GM19452 (cell line): ENCODE measurements around the gene HDDC3.

Experiments
- ATAC-seq: cut with Tn5 transposase; IDR thresholded peaks from one replicate; pipeline ENCODE4 v1.9.1; 2021; ENCODE audit not compliant: unreplicated experiment

The HDDC3 gene

DNA sequence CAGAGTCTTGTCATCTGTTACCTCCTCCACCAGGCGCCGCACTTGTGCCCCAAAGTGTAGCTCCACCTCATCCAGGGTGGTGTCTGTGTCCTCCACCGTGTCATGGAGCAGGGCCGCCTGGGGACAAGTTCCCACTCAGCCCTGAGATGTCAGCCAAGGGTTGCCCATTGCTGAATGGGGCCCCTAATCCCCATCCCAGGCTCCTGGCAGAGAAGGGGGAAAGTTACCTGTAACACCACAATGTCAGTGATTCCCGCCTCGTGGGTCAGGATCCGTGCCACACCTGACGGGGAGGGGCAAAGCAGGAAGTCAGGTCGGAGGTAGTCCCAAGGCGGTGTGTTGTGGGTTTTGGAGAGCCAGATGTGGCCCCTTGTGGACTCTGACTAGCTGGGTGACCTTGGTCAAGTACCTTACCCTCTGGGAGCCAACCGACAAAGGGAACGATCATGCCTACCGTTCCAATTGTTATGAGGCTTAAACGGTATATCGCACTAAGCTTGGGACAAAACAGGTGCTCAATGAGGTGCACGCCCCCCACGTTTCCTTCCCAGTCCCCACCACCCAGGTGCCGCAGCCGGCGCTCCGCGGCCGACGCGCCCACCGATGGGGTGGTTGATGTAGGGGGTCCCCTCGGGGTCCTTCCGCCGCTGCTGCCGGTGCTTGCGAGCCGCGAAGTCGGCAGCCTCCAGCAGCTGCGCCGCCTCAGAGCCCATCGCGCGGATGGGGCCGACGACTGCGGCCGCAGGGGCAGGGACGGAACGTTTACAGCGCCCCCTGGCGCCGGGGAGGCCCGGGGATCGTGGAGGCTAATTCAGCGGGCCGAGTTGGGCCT is at the start of gene HDDC3:
HDDC3 (minus strand) TSS at position 722 of the 832 bp plus-strand sequence; CDS start at position 713, 9 bp downstream.
- peak; percentile 45 for ATAC-seq

DNA sequence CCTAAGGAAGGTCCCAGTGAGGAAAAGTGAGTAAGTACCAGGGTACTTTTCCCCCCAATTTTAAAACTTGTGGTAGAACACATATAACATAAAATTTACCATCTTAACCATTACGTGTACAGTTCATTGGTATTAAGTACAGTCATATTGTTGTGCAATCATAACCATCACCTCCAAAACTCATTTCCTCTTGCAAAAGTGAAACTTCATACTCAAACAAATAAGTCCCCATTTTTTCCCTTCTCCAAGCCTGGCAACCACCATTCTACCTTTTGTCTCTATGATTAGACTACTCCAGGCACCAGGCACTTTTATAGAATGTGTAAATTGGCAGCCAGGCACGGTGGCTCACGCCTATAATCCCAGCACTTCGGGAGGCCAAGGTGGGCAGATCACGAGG is 49.8 kb upstream of the HDDC3 start:
- peak; percentile 53 for ATAC-seq

DNA sequence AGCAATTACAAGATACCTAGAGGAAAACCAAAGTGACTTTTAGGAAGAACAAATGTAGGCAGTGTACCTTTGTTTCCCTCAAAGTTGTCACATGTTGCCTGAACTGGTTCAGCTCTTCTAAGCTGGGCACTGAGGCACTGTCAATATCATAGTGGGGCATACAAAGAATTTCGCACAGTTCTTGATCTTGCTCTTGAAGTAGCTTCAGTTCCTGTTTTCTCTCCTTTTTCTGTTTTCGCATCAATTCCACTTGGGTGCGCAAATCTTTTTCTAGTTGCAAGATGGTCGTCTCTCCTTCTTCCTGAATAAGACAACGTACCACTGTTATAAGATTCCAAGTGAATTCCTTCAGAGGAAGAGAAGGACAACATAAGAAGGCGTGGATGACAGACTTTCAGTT is 49.3 kb upstream of the HDDC3 start:
- ATAC-seq = peak; percentile 73

- no peak for ATAC-seq
Observed at GRCh38 chr15:90979582-90979981, 47.2 kb upstream of the HDDC3 start.

DNA sequence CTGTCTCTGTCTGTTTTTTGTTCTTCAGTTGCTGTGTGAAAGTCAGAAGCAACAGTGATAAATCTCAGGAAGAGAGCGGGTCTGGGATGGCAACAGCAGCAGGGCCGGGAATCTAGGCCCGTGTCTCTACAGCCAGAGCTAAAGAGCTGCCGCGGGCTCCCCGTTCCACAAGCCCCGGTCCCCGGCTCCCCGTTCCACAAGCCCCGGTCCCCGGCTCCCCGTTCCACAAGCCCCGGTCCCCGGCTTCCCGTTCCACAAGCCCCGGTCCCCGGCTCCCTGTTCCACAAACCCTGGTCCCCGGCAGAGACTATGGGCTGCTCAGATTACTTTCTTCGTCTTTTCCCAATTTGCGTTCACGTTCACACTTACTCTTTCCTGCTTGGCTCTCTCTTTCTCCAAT is 41.9 kb upstream of the HDDC3 start:
- no peak for ATAC-seq

DNA sequence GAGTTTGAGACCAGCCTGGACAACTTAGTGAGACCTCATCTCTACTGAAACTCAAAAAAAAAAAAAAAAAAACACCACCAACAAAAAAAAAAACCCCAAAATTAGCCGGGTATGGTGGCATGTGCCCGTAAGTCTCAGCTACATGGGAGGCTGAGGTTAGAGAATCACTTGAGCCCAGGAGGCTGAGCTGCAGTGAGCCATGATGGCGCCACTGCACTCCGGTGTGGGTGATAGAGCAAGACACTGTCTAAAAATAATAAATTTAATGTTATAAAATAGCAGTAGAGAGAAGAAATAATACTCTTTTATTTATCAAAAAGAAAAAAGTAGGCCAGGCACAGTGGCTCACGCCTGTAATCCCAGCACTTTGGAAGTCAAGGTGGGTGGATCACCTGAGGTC is 39.8 kb upstream of the HDDC3 start:
- no peak for ATAC-seq

DNA sequence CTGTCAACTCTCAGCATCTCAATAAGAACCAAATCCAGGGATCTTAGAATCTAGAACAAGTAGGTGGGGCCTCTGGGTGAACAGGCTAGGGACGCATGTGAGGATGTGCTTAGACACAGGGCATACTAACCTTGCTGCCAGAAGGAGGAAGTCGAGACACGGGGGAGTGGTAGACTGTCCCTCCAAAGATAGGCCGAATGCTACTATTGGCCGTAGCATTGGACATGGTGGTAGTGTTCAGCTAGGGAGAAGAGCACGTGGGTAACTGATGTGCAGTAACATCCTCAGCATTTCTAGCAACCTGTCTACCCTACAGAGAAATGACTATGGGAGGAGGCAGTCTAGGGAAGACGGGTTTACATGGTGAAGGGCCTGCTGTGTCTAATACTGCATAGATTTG is 37.9 kb upstream of the HDDC3 start:
- no peak for ATAC-seq

DNA sequence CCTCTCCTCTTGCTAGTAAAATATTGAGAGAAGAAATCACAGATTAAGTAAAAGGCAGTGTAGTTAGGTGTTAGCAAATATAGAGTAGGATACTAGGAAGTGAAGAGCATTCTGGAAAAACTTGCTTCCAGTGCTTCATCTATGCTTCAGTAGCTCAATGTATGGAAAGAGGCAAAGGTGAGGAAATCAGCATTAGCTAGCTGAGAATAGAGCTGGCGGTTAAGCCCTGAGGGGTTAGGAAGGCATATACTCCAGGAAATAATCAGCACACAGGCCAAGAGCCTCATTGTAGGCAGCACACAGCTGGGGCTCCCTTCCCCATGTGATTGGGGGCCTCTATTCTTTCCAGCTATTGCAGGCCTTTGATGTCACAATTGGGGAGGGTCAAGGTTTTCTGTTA is 36.1 kb upstream of the HDDC3 start:
- no peak for ATAC-seq

DNA sequence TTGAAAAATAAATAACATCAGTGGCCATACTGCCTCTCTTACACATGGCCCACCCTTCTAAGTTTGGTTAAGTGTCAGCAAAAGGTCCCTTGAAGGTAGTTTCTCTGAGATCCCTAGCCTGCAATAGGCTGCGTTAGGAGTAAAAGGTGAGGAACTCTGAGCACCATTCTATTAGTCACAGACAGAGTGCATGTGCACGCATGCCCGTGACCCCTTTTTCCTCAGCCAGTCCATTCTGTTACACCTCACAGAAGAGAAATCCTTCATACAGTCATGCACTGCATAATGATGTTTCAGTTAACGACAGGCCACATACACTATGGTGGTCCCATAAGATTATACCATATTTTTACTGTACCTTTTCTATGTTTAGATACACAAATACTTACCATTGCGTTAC is 34.9 kb upstream of the HDDC3 start:
- ATAC-seq = no peak

DNA sequence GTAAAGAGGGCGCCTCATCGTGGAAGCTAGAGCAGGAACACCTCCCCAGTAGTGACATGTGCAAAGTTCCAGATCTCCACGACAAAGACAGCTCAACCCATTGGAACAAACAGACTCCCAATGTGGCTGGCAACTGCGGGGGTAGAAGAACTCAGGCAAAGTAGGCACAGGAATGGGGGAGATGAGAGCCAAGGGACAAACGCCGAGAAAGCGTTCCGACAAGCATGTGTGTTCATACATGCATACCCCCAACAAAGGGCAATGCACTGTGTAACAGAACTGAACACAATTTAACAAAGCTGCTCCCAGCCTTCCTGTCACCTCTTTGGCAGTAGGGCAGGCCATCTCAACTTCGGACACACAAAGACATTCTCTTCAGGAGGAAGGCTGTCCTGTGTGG is 33.9 kb upstream of the HDDC3 start:
- ATAC-seq = no peak

GRCh38 chr15:90962021-90962420 is 29.7 kb upstream of the HDDC3 start:
- ATAC-seq = no peak

GRCh38 chr15:90960298-90961091 is 28.1 kb upstream of the HDDC3 start:
- ATAC-seq = no peak

DNA sequence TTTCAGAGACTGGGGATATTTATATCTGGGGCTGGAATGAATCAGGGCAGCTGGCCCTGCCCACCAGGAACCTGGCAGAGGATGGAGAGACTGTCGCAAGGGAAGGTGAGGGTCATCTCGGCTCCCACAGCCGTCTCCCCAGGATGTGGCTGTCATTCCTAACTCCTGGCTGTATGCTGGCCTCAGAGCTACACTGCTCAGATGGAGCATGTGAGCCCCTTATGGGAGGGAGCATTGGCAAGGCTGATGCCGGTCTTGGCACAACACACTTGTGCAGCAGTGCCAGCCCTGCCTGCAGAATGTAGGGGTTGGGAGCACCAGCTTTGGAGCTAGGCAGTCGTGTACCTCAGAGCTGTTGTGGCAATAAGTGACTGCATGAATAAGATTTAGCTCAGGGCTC is 27.5 kb upstream of the HDDC3 start:
- ATAC-seq = no peak

GRCh38 chr15:90959028-90959595 is 26.8 kb upstream of the HDDC3 start:
- no peak for ATAC-seq

- no peak for ATAC-seq
Observed at GRCh38 chr15:90957791-90958190, 25.4 kb upstream of the HDDC3 start.

- ATAC-seq = no peak
Observed at GRCh38 chr15:90957031-90957790, 24.9 kb upstream of the HDDC3 start.

GRCh38 chr15:90956274-90957030 is 24.1 kb upstream of the HDDC3 start:
- no peak for ATAC-seq

- no peak for ATAC-seq
Observed at GRCh38 chr15:90955624-90956273, 23.4 kb upstream of the HDDC3 start.

DNA sequence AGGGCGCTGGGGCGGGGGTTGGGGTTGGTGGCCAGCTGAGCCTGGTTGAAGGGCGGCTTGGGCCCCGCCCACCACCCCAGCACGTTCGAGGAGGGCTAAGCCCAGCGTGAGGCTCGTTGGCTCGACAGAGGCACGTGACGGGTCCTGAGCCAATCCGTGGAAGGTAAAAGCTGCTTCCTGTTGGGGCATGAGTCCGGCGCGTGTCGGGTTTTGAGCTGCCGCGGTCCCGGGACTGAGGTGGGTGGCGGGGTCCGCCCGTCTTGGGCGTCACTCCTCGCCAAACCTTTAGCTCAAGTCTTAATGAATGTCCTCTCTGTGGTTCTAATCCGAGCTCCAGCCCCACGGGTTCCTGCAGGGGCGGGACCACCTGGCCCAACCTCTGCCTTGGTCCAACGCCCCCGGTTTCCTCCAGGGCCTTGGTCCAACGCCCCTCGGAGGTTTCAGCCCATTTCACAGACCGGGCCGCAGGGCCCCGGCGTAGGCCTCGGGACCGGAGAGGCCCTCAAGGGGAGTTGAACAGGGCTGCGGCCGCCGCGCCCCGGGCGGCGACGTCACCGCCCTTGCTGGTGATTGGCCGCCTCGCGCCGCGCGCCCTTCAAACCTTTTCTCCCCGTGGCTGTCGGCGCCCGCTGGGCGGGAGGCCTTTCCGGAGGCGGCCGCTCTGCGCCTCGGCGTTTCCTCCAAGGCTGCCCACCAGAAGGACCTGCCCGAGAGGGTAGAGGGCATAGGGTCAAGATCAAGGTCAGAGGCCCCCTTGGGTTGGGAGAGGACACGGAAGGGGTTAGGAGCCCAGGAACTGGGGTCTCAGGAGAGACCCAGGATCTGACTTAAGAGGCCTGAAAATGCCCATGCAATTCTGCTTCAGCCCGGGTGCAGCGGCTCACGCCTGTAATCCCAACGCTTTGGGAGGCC is 22.6 kb upstream of the HDDC3 start, which contains the start of gene RCCD1:
RCCD1 (plus strand) TSS at position 173 of the 912 bp plus-strand sequence. CDS start 1,851 bp downstream, outside the sequence.
- ATAC-seq = peak; percentile 91
